Calu3 (cell line): ENCODE measurements around the gene PVR. TPM values are rescaled to one million over a fixed set of nuclear protein-coding genes. Genes with fewer than 3 reads are reported as not detected.

Experiments
- BruUV-seq: library from RNA; stranded (reverse); fragments of 400-500 nt; replicated peaks from 2 replicates; lab custom pipeline; 2021; lab: Mats Ljungman, UMichigan
- CTCF ChIA-PET: fragments of 300-600 bp; sonication (Branson Sonifier 250); formaldehyde crosslinking; loops from one replicate; lab custom pipeline; 2022; ENCODE audit warnings: antibody characterized with exemption; lab: Charles Lee
- DNase-seq: peaks from one replicate; pipeline ENCODE4 v3.0.0; 2022
- H3K27ac Mint-ChIP-seq: one replicate; pipeline ENCODE4 v1.8.0; 2022; ENCODE audit warnings: mixed read lengths; ENCODE audit not compliant: unreplicated experiment
- H3K27me3 Mint-ChIP-seq: one replicate; pipeline ENCODE4 v1.8.0; 2022; ENCODE audit warnings: mixed read lengths; ENCODE audit not compliant: unreplicated experiment
- H3K36me3 Mint-ChIP-seq: one replicate; pipeline ENCODE4 v1.8.0; 2022; ENCODE audit warnings: mild to moderate bottlenecking, moderate library complexity, mixed read lengths; ENCODE audit not compliant: insufficient read depth, unreplicated experiment
- H3K4me1 Mint-ChIP-seq: one replicate; pipeline ENCODE4 v1.8.0; 2022; ENCODE audit warnings: mild to moderate bottlenecking, low read depth, mixed read lengths; ENCODE audit not compliant: unreplicated experiment
- H3K4me3 Mint-ChIP-seq: one replicate; pipeline ENCODE4 v1.8.0; 2022; ENCODE audit warnings: mild to moderate bottlenecking, low read depth, moderate library complexity, mixed read lengths; ENCODE audit not compliant: unreplicated experiment
- H3K9me3 Mint-ChIP-seq: one replicate; pipeline ENCODE4 v1.8.0; 2022; ENCODE audit warnings: low read depth, mixed read lengths; ENCODE audit not compliant: unreplicated experiment
- intact Hi-C: fragments of 100-400 bp; cut with micrococcal nuclease; formaldehyde crosslinking; loops from one replicate; pipeline ENCODE4 v1.10.0; 2022; ENCODE audit not compliant: unreplicated experiment
- total RNA-seq: library from RNA; stranded (reverse); gene quantifications from 2 replicates; pipeline ENCODE4 v1.2.3, GENCODE V29; 2022
- TF ChIP-seq, protein P1 (sequence below): fragments of 200-600 bp; IDR thresholded peaks from one replicate; pipeline ENCODE4 v1.8.0; 2022; ENCODE audit warnings: antibody characterized with exemption; ENCODE audit not compliant: unreplicated experiment

PVR gene
- total RNA-seq, 1 experiment from 2014 or later = 215 TPM

DNA sequence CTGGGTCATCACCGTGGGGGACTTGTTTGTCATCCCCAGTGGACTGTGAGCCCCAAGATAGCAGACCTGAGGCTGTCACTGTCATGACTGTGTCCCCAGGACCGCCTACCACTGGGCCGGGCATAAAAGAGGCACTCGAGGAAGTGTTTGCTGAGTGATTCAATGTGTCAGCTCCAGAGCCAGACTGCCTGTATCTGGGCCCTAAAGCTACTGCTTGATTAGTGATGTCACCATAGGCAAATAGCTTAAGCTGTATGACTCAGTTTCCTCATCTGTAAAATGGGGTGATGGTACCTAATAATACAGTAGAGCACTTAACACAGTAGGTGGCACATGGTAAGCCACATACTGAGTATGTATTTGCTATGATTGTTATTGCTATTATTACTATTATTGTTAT lies 16.4 kb downstream of the PVR start:
- peaks cover 35% of the 10 kb centered on the region for H3K4me1 Mint-ChIP-seq
- no peak overlapping the region for H3K27ac Mint-ChIP-seq
- intact Hi-C loops = no loop called here
- H3K36me3 Mint-ChIP-seq = peaks cover 96% of the 10 kb centered on the region
- TF ChIP-seq, protein P1, sequence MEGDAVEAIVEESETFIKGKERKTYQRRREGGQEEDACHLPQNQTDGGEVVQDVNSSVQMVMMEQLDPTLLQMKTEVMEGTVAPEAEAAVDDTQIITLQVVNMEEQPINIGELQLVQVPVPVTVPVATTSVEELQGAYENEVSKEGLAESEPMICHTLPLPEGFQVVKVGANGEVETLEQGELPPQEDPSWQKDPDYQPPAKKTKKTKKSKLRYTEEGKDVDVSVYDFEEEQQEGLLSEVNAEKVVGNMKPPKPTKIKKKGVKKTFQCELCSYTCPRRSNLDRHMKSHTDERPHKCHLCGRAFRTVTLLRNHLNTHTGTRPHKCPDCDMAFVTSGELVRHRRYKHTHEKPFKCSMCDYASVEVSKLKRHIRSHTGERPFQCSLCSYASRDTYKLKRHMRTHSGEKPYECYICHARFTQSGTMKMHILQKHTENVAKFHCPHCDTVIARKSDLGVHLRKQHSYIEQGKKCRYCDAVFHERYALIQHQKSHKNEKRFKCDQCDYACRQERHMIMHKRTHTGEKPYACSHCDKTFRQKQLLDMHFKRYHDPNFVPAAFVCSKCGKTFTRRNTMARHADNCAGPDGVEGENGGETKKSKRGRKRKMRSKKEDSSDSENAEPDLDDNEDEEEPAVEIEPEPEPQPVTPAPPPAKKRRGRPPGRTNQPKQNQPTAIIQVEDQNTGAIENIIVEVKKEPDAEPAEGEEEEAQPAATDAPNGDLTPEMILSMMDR = no peak
- no peaks in the 10 kb centered on the region for H3K9me3 Mint-ChIP-seq
- CTCF ChIA-PET = interaction anchor here (0.8 kb wide), 1 partner anchor 64 kb away, joined by 3 read pairs; no protein-coding TSS in a partner anchor
- no peak for DNase-seq
- no peaks in the 10 kb centered on the region for H3K27me3 Mint-ChIP-seq
- no peak overlapping the region for H3K4me3 Mint-ChIP-seq
- BruUV-seq = no TSS peak

DNA sequence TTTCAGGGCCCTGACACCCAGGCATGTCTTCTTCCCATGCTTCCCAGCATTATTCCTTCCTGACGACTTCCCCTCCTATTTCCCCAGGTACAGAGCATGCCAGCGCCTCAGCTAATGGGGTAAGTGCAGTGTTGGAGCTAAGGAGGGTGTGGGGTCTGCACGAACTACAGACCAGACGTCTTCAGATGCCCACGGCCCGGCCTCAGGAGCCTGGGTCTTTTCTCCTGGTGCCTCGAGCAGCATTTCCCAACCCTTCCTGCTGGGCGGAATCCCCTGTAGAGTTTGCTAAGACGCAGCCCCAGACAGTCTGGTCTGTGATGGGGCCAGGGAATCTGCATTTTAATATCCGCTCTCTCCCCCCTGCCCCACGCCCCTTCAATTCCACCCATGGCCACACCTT lies 17.5 kb downstream of the PVR start:
- peak overlapping the region; percentile 45 for H3K27ac Mint-ChIP-seq
- intact Hi-C loops = no loop called here
- H3K9me3 Mint-ChIP-seq = no peaks in the 10 kb centered on the region
- BruUV-seq = no TSS peak
- no peaks in the 10 kb centered on the region for H3K27me3 Mint-ChIP-seq
- no peak for DNase-seq
- peaks cover 96% of the 10 kb centered on the region for H3K36me3 Mint-ChIP-seq
- H3K4me1 Mint-ChIP-seq = peaks cover 25% of the 10 kb centered on the region
- TF ChIP-seq, protein P1 = no peak
- no peak overlapping the region for H3K4me3 Mint-ChIP-seq
- CTCF ChIA-PET = interaction anchor here (0.9 kb wide), 1 partner anchor 34 kb away, joined by 3 read pairs; no protein-coding TSS in a partner anchor

GRCh38 chr19:44661904-44662303 lies 18.2 kb downstream of the PVR start:
- H3K27ac Mint-ChIP-seq = peak overlapping the region; percentile 45
- intact Hi-C loops = no loop called here
- H3K4me1 Mint-ChIP-seq = peaks cover 18% of the 10 kb centered on the region
- TF ChIP-seq, protein P1 = no peak
- no peaks in the 10 kb centered on the region for H3K9me3 Mint-ChIP-seq
- no TSS peak for BruUV-seq
- no peaks in the 10 kb centered on the region for H3K27me3 Mint-ChIP-seq
- DNase-seq = no peak
- H3K4me3 Mint-ChIP-seq = no peak overlapping the region
- peaks cover 96% of the 10 kb centered on the region for H3K36me3 Mint-ChIP-seq
- CTCF ChIA-PET = interaction anchor here (0.9 to 1.7 kb wide), 4 partner anchors 34 to 184 kb away, joined by 3 read pairs; partner anchors contain the start of gene NECTIN2

DNA sequence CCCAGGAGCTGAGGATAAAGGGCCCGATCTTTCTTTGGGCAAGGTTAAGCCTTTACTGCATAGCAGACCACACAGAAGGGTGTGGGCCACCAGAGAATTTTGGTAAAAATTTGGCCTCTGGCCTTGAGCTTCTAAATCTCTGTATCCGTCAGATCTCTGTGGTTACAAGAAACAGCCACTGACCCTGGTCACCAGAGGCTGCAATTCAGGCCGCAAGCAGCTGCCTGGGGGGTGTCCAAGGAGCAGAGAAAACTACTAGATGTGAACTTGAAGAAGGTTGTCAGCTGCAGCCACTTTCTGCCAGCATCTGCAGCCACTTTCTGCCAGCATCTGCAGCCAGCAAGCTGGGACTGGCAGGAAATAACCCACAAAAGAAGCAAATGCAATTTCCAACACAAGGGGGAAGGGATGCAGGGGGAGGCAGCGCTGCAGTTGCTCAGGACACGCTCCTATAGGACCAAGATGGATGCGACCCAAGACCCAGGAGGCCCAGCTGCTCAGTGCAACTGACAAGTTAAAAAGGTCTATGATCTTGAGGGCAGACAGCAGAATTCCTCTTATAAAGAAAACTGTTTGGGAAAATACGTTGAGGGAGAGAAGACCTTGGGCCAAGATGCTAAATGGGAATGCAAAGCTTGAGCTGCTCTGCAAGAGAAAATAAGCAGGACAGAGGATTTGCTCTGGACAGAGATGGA lies 19.1 kb downstream of the PVR start:
- Mint-ChIP-seq H3K27ac (peak overlapping the region; percentile 45), H3K4me3 (no peak overlapping the region), H3K9me3 (no peaks in the 10 kb centered on the region), H3K36me3 (peaks cover 89% of the 10 kb centered on the region), H3K4me1 (peaks cover 9% of the 10 kb centered on the region), H3K27me3 (no peaks in the 10 kb centered on the region)
- intact Hi-C loops = no loop called here
- BruUV-seq = TSS peak; percentile 32
- TF ChIP-seq, protein P1 = no peak
- no peak for DNase-seq
- CTCF ChIA-PET = interaction anchor here (0.8 to 1.7 kb wide), 5 partner anchors 8 to 183 kb away, joined by 3 to 4 read pairs (median 3); partner anchors contain the start of gene NECTIN2
